Activated CD8-positive, alpha-beta T cell treated with anti-CD3 and anti-CD28 coated beads for 36 hours (primary cell): ENCODE data around the gene ZNF575. TPM values are rescaled to one million over a fixed set of nuclear protein-coding genes. Genes with fewer than 3 reads are reported as not detected.

ENCODE experiments used
- ATAC-seq: fragments of 200-7000 bp; cut with Tn5 transposase; one replicate; pipeline ENCODE4 v1.10.0; 2021; ENCODE audit warnings: mild to moderate bottlenecking, moderate library complexity
- CTCF ChIA-PET: fragments of 350-600 bp; sonication (Branson Sonifier 250); formaldehyde crosslinking; loops from one replicate; lab custom pipeline; 2021; ENCODE audit warnings: antibody characterized with exemption; lab: Charles Lee
- POLR2A ChIA-PET: fragments of 350-600 bp; sonication (Branson Sonifier 250); formaldehyde crosslinking; loops from one replicate; lab custom pipeline; 2021; ENCODE audit warnings: antibody characterized with exemption; lab: Charles Lee
- DNase-seq: peaks from one replicate; pipeline ENCODE4 v3.0.0-alpha.2; 2020
- H3K27ac Mint-ChIP-seq: one replicate; pipeline ENCODE4 v1.8.0; 2021; ENCODE audit warnings: mild to moderate bottlenecking, mixed read lengths
- H3K27me3 Mint-ChIP-seq: one replicate; pipeline ENCODE4 v1.8.0; 2021; ENCODE audit warnings: mixed read lengths
- H3K36me3 Mint-ChIP-seq: one replicate; pipeline ENCODE4 v1.8.0; 2021; ENCODE audit warnings: low read depth, mixed read lengths
- H3K4me1 Mint-ChIP-seq: one replicate; pipeline ENCODE4 v1.8.0; 2021; ENCODE audit warnings: low read depth, mixed read lengths
- H3K4me3 Mint-ChIP-seq: one replicate; pipeline ENCODE4 v1.8.0; 2021; ENCODE audit warnings: mild to moderate bottlenecking, moderate library complexity, mixed read lengths
- H3K9me3 Mint-ChIP-seq: one replicate; pipeline ENCODE4 v1.8.0; 2021; ENCODE audit warnings: mixed read lengths
- intact Hi-C: fragments of 100-400 bp; cut with micrococcal nuclease; formaldehyde crosslinking; loops from one replicate; pipeline ENCODE4 v1.10.0; 2022
- total RNA-seq, 2 experiments: library from RNA; stranded (reverse); gene quantifications; one replicate each; pipeline ENCODE4 v1.2.3, GENCODE V29; 2021
- TF ChIP-seq, protein P1 (sequence below): fragments of 200-600 bp; IDR thresholded peaks from one replicate; pipeline ENCODE4 v1.8.0; 2022; ENCODE audit warnings: antibody characterized with exemption, mild to moderate bottlenecking

The ZNF575 gene
- total RNA-seq, 2 experiments from 2014 or later = 1.2 to 2.0 TPM

DNA sequence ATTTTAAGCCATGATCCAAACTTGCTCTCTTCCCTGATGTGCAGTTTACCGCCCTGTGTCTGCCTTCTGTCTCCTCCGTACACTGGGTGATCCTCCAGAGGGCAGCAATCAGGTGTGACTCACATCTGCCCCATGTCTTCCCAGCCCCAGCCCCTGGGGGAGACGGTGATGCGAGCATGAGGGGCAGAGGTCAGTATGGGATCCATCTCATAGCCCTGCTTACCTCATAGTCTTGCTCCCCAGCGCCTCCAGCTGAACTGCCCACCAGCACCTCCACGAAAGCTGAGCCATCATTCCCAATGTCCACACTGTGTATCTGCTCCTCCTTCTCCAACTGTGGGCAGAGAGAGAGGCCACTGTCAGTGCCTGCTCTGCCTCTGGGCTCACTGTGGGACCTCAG is 27.7 kb downstream of the ZNF575 start:
- Mint-ChIP-seq H3K9me3 (peaks cover 3% of the 10 kb centered on the region), H3K36me3 (peaks cover 38% of the 10 kb centered on the region), H3K4me3 (no peak overlapping the region), H3K27me3 (no peaks in the 10 kb centered on the region), H3K4me1 (peaks cover 47% of the 10 kb centered on the region), H3K27ac (peak overlapping the region; percentile 97)
- ChIA-PET CTCF (interaction anchor here (0.8 to 1.7 kb wide), 3 partner anchors 24 to 114 kb away, joined by 3 to 5 read pairs (median 3); no protein-coding TSS in a partner anchor), POLR2A (interaction anchor here (2.2 kb wide), 1 partner anchor 34 kb away, joined by 7 read pairs; no protein-coding TSS in a partner anchor)
- ATAC-seq = no peak
- TF ChIP-seq, protein P1, sequence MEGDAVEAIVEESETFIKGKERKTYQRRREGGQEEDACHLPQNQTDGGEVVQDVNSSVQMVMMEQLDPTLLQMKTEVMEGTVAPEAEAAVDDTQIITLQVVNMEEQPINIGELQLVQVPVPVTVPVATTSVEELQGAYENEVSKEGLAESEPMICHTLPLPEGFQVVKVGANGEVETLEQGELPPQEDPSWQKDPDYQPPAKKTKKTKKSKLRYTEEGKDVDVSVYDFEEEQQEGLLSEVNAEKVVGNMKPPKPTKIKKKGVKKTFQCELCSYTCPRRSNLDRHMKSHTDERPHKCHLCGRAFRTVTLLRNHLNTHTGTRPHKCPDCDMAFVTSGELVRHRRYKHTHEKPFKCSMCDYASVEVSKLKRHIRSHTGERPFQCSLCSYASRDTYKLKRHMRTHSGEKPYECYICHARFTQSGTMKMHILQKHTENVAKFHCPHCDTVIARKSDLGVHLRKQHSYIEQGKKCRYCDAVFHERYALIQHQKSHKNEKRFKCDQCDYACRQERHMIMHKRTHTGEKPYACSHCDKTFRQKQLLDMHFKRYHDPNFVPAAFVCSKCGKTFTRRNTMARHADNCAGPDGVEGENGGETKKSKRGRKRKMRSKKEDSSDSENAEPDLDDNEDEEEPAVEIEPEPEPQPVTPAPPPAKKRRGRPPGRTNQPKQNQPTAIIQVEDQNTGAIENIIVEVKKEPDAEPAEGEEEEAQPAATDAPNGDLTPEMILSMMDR = peak; percentile 16
- intact Hi-C loops = loop anchor here (5.0 kb wide), 1 partner anchor 37 kb away; the partner anchor contains the start of genes IRGQ and ZNF576
- peak; percentile 49 for DNase-seq

DNA sequence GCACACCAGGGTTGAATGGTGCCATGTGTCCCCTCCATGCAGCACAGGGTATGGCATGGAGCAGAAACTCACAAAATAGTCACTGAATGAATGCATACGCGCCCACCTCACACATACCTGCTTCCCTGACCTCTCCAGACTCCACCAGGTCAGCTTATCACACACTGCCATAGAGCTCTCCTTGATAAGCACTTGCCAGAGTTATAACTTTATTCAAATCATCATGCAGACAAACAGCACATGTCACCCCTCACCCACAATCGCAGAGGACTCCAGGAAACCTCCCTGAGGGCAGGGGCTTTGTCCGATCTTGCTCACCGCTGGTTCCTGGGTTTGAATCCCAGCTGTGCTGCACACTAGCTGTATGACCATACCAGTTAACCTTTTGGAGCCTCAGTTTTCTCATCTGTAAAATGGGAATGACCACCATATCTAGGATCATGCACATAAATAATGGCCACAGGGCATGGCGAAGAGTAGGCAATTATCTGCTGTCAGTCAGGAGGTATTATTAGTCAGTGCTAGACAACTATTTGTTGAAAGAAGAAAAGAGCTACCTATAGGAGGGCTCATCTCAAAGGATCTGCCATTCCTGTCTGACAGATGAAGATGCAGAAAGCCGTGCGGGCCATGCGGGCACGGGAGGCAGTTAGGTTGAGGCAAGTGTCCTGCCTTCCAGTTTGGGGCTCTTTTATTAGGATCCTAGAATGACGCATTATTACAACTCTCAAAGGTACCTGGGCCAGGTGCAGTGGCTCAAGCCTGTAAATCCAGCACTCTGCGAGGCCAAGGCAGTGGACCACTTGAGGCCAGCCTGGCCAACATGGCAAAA is 28.4 kb downstream of the ZNF575 start:
- peaks cover 3% of the 10 kb centered on the region for H3K9me3 Mint-ChIP-seq
- H3K4me1 Mint-ChIP-seq = peaks cover 47% of the 10 kb centered on the region
- intact Hi-C loops = loop anchor here (5.0 kb wide), 1 partner anchor 36 kb away; the partner anchor contains the start of genes IRGQ and ZNF576
- DNase-seq (no peak), ATAC-seq (no peak)
- no peak overlapping the region for H3K4me3 Mint-ChIP-seq
- CTCF ChIA-PET = interaction anchor here (1.6 to 1.7 kb wide), 2 partner anchors 33 to 114 kb away, joined by 3 to 5 read pairs; no protein-coding TSS in a partner anchor
- TF ChIP-seq, protein P1 = no peak
- H3K36me3 Mint-ChIP-seq = peaks cover 35% of the 10 kb centered on the region
- peak overlapping the region; percentile 97 for H3K27ac Mint-ChIP-seq
- H3K27me3 Mint-ChIP-seq = no peaks in the 10 kb centered on the region
- POLR2A ChIA-PET = interaction anchor here (1.8 to 2.2 kb wide), 2 partner anchors 25 to 33 kb away, joined by 5 to 7 read pairs; no protein-coding TSS in a partner anchor

- Mint-ChIP-seq H3K27ac (peak overlapping the region; percentile 97), H3K9me3 (peaks cover 3% of the 10 kb centered on the region), H3K4me3 (peak overlapping the region; percentile 50), H3K27me3 (no peaks in the 10 kb centered on the region), H3K4me1 (peaks cover 50% of the 10 kb centered on the region), H3K36me3 (peaks cover 37% of the 10 kb centered on the region)
- DNase-seq = no peak
- TF ChIP-seq, protein P1 = no peak
- no peak for ATAC-seq
- CTCF ChIA-PET = interaction anchor here (1.7 kb wide), 1 partner anchor 32 kb away, joined by 5 read pairs; no protein-coding TSS in a partner anchor
- POLR2A ChIA-PET = interaction anchor here (0.6 to 3.4 kb wide), 5 partner anchors 9 to 79 kb away, joined by 3 to 15 read pairs (median 5); partner anchors contain the start of gene XRCC1
- intact Hi-C loops = loop anchor here (5.0 kb wide), 1 partner anchor 35 kb away; the partner anchor contains the start of genes IRGQ and ZNF576
Measured at GRCh38 chr19:43562226-43562697, 29.3 kb downstream of the ZNF575 start.

DNA sequence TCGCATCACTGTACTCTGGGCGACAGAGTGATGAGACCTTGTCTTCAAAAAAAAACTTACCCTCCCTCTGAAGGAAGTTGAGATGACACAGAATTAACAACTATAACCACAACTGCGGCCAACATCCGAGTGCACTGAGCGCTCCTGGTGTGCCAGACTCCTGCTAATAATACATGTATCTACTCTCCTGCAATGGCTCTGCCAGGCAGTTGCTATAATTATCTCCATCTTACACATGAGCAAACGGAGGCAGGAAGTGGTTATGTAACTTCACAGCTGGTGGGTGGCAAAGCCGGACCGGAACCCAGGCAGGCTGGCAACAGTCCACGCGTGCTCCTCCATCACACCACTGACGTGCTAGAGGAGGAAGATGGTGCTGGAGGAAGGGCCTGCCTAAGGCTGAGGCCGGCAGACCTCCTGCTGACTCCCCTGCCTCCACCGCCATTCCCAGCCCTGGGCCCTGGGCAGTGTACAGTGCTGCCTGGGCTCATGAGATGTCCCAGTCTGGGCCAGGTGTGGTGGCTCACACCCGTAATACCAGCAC is 29.8 kb downstream of the ZNF575 start:
- ATAC-seq = peak; percentile 90
- H3K36me3 Mint-ChIP-seq = peaks cover 33% of the 10 kb centered on the region
- ChIA-PET POLR2A (interaction anchor here (0.6 to 3.4 kb wide), 6 partner anchors 9 to 91 kb away, joined by 3 to 15 read pairs (median 4); partner anchors contain the start of gene XRCC1), CTCF (interaction anchor here (1.7 to 3.5 kb wide), 3 partner anchors 7 to 34 kb away, joined by 5 to 27 read pairs (median 8); partner anchors contain the start of genes IRGQ and ZNF576)
- TF ChIP-seq, protein P1 = no peak
- H3K27me3 Mint-ChIP-seq = no peaks in the 10 kb centered on the region
- H3K4me1 Mint-ChIP-seq = peaks cover 52% of the 10 kb centered on the region
- intact Hi-C loops = loop anchor here (5.0 kb wide), 1 partner anchor 35 kb away; the partner anchor contains the start of genes IRGQ and ZNF576
- peaks cover 3% of the 10 kb centered on the region for H3K9me3 Mint-ChIP-seq
- peak; percentile 88 for DNase-seq
- H3K27ac Mint-ChIP-seq = peak overlapping the region; percentile 97
- peak overlapping the region; percentile 50 for H3K4me3 Mint-ChIP-seq
